B cell (primary cell): ENCODE data around the gene TRABD2A. TPM values are rescaled to one million over a fixed set of nuclear protein-coding genes. Genes with fewer than 3 reads are reported as not detected.

Experiments used
- ATAC-seq: fragments of 200-7000 bp; cut with Tn5 transposase; one replicate; pipeline ENCODE4 v1.10.0; 2021; ENCODE audit warnings: low read depth, mild to moderate bottlenecking, moderate number of reproducible peaks, moderate library complexity
- CTCF ChIA-PET: fragments of 350-600 bp; sonication (Branson Sonifier 250); formaldehyde crosslinking; loops from one replicate; lab custom pipeline; 2021; ENCODE audit warnings: antibody characterized with exemption, inconsistent platforms; lab: Charles Lee
- POLR2A ChIA-PET: fragments of 350-600 bp; sonication (Branson Sonifier 250); formaldehyde crosslinking; loops from one replicate; lab custom pipeline; 2021; ENCODE audit warnings: antibody characterized with exemption; lab: Charles Lee
- DNase-seq: peaks from one replicate; pipeline ENCODE4 v3.0.0; 2013
- H2AFZ ChIP-seq: 2 replicates; pipeline ENCODE4 v1.6.1; 2012; ENCODE audit warnings: mild to moderate bottlenecking, low read depth, low read length; ENCODE audit not compliant: insufficient read depth, poor library complexity, severe bottlenecking
- H3K27ac ChIP-seq, 2 donors: 1 replicate in 1 of 2; 2 replicates in 1 of 2; pipeline ENCODE4 v1.5.1; 2012 to 2013; ENCODE audit warnings: low read length in 2 of 2, mild to moderate bottlenecking in 2 of 2, moderate library complexity in 1 of 2
- H3K27me3 ChIP-seq, 4 experiments: fragments of 200-600 bp in 1 of 4; sonication (generic) in 1 of 4; replicated peaks in 1 of 4; 1 replicate in 2 of 4; 2 replicates in 2 of 4; pipeline versions ENCODE4 v1.6.1 to v1.7.0; 2013 to 2016; ENCODE audit warnings: low read length in 3 of 4, mild to moderate bottlenecking in 2 of 4, mixed read lengths in 1 of 4, moderate library complexity in 1 of 4; ENCODE audit not compliant: insufficient read depth in 4 of 4, control insufficient read depth in 3 of 4; ENCODE audit errors: control extremely low read depth in 1 of 4
- H3K36me3 ChIP-seq, 2 experiments: replicated peaks in 1 of 2; 1 replicate in 1 of 2; 2 replicates in 1 of 2; pipeline versions ENCODE4 v1.6.1 to v1.7.1; 2013; ENCODE audit warnings: low read length in 1 of 2; ENCODE audit not compliant: insufficient read depth in 2 of 2, control insufficient read depth in 1 of 2; ENCODE audit errors: control extremely low read depth in 1 of 2, extremely low read depth in 1 of 2
- H3K4me1 ChIP-seq, 2 donors: fragments of 200-600 bp in 1 of 2; sonication (generic) in 1 of 2; 1 replicate in 1 of 2; 2 replicates in 1 of 2; pipeline versions ENCODE4 v1.5.1 to v1.6.1; 2013 to 2017; ENCODE audit warnings: low read length in 2 of 2; ENCODE audit not compliant: control insufficient read depth in 2 of 2, insufficient read depth in 2 of 2
- H3K4me2 ChIP-seq: replicated peaks from 2 replicates; pipeline ENCODE3; 2012; ENCODE audit warnings: mild to moderate bottlenecking, low read depth, low read length; ENCODE audit not compliant: poor library complexity, severe bottlenecking
- H3K4me3 ChIP-seq, 5 experiments: fragments of 200-600 bp in 1 of 5; sonication (generic) in 1 of 5; 1 replicate in 3 of 5; 2 replicates in 2 of 5; pipeline versions ENCODE4 v1.5.1 to v1.7.0; 2011 to 2016; ENCODE audit warnings: low read length in 4 of 5, mild to moderate bottlenecking in 4 of 5, low read depth in 2 of 5, control low read depth in 1 of 5, moderate library complexity in 1 of 5; ENCODE audit not compliant: insufficient read depth in 1 of 5; ENCODE audit errors: control extremely low read depth in 1 of 5, extremely low read depth in 1 of 5
- H3K79me2 ChIP-seq: fragments of 200-600 bp; sonication (generic); one replicate; pipeline ENCODE4 v1.6.0; 2016; ENCODE audit warnings: low read length; ENCODE audit not compliant: control insufficient read depth, insufficient read depth
- H3K9ac ChIP-seq: fragments of 200-600 bp; sonication (generic); 2 replicates; pipeline ENCODE4 v1.6.1; 2017; ENCODE audit warnings: mild to moderate bottlenecking, low read length, moderate library complexity
- H3K9me3 ChIP-seq, 3 donors: one replicate each; pipeline versions ENCODE4 v1.6.1 to v1.7.1; 2013; ENCODE audit warnings: low read length in 2 of 3; ENCODE audit not compliant: control insufficient read depth in 2 of 3, insufficient read depth in 1 of 3; ENCODE audit errors: control extremely low read depth in 1 of 3
- H4K20me1 ChIP-seq: 2 replicates; pipeline ENCODE4 v1.6.0; 2012; ENCODE audit warnings: mild to moderate bottlenecking, low read length; ENCODE audit not compliant: insufficient read depth, control insufficient read depth, poor library complexity, severe bottlenecking
- H3K27ac Mint-ChIP-seq: one replicate; pipeline ENCODE4 v1.8.0; 2021; ENCODE audit warnings: mixed read lengths
- H3K27me3 Mint-ChIP-seq: one replicate; pipeline ENCODE4 v1.8.0; 2021; ENCODE audit warnings: mixed read lengths
- H3K4me1 Mint-ChIP-seq: one replicate; pipeline ENCODE4 v1.8.0; 2021; ENCODE audit warnings: mixed read lengths
- H3K4me3 Mint-ChIP-seq: one replicate; pipeline ENCODE4 v1.8.0; 2021; ENCODE audit warnings: mixed read lengths
- H3K9me3 Mint-ChIP-seq: one replicate; pipeline ENCODE4 v1.8.0; 2022; ENCODE audit warnings: mixed read lengths; ENCODE audit not compliant: insufficient read depth
- EZH2 ChIP-seq: IDR thresholded peaks from 2 replicates; pipeline ENCODE4 v1.6.1; 2012; ENCODE audit warnings: borderline replicate concordance, low read depth, mild to moderate bottlenecking, moderate library complexity, low read length; ENCODE audit not compliant: insufficient read depth, poor library complexity, severe bottlenecking
- WGBS: methylation state at CpG from one replicate; pipeline ENCODE4 v1.1.5; 2013; ENCODE audit warnings: missing lambda C conversion rate; ENCODE audit not compliant: insufficient coverage; 5-methylcytosine and 5-hydroxymethylcytosine counted together
- intact Hi-C: fragments of 100-400 bp; cut with micrococcal nuclease; formaldehyde crosslinking; loops from one replicate; pipeline ENCODE4 v1.10.0; 2022
- polyA plus RNA-seq: library from polyadenylated mRNA; depleted of rRNA; stranded (reverse); fragments of >200 nt; gene quantifications from 2 replicates; pipeline ENCODE4 v1.2.3, GENCODE V29; 2012
- total RNA-seq, 2 donors: library from RNA; stranded (reverse); fragments of 120-200 nt in 1 of 2; gene quantifications; 1 replicate in 1 of 2; 2 replicates in 1 of 2; pipeline versions ENCODE4 v1.2.3 to v1.2.4, GENCODE V29; 2013 to 2022
- TF ChIP-seq, protein P1 (sequence below): fragments of 200-600 bp; IDR thresholded peaks from one replicate; pipeline ENCODE4 v1.8.0; 2022; ENCODE audit warnings: antibody characterized with exemption, mild to moderate bottlenecking

TRABD2A gene
- total and polyA plus RNA-seq, 2 donors (not counting 1 experiment from before 2014, with no cell fraction given) = 10.1 to 11.3 TPM

DNA sequence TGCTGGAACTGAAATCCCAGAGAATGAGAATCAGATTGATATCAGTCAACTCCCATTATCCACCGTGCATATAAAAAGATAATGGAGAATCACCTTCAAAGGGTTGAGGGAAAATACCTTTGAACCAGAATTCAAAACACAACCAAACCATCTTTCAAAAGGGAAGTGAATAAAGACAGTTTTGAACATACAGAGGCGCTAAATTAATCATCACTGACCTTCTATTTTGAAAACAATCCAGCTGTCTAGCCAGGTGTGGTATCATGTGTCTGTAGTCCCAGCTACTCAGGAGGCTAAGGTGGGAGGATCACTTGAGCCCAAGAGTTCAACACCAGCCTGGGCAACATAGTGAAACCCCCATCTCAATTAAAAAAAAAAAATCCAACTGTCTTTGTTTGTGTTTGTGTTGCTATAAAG is 63.6 kb downstream of the TRABD2A start:
- Mint-ChIP-seq H3K9me3 (no peaks in the 10 kb centered on the region), H3K4me1 (peaks cover 21% of the 10 kb centered on the region), H3K27me3 (no peaks in the 10 kb centered on the region), H3K4me3 (peak overlapping the region; percentile 2), H3K27ac (peak overlapping the region; percentile 2)
- WGBS = no CpG with 5 or more reads among the region's 2 CpGs
- Histone ChIP-seq H2AFZ (no peak overlapping the region), H3K9ac (no peak overlapping the region), H3K4me1 (peaks cover 12 to 18% of the 10 kb centered on the region in 2 donors), H3K27me3 (no peaks in the 10 kb centered on the region), H3K4me3 (no peak overlapping the region), H3K27ac (no peak overlapping the region), H4K20me1 (no peaks in the 10 kb centered on the region), H3K36me3 (no peaks in the 10 kb centered on the region), H3K4me2 (peak overlapping the region; percentile 2), H3K79me2 (no peaks in the 10 kb centered on the region), H3K9me3 (no peaks in the 10 kb centered on the region)
- DNase-seq = peak; percentile 35
- no peak for TF ChIP-seq EZH2
- ChIA-PET POLR2A (interaction anchor here (0.9 kb wide), 1 partner anchor 16 kb away, joined by 3 read pairs; no protein-coding TSS in a partner anchor), CTCF (no interaction called here)
- peak; percentile 64 for ATAC-seq
- intact Hi-C loops = no loop called here

DNA sequence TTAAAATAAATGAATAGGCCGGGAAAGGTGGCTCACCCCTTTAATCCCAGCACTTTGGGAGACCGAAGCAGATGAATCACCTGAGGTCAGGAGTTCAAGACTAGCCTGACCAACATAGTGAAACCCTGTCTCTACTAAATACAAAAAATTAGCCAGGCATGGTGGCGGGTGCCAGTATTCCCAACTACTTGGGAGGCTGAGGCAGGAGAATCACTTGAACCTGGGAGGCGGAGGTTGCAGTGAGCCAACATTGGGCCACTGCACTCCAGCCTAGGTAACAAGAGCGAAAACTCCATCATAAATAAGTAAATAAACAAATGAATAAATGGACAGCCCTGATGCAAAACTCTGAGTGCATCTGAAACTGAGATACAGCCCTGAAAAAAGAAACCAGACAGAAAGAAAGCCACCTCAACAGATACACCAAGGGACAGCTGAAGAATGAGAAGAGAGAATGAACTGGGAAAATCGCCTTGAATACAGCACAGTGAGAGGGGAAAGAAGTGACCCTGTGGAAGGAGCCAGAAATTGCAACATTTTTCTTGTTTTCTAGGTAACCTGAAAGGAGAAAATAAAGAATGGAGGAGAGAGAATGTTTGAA is 64.4 kb downstream of the TRABD2A start:
- Histone ChIP-seq H3K36me3 (no peaks in the 10 kb centered on the region), H3K79me2 (no peaks in the 10 kb centered on the region), H3K4me1 (peaks cover 12 to 18% of the 10 kb centered on the region in 2 donors), H3K4me2 (no peak overlapping the region), H3K4me3 (no peak overlapping the region), H4K20me1 (no peaks in the 10 kb centered on the region), H3K9me3 (peaks cover 0 to 4% (median 0%) of the 10 kb centered on the region in 3 donors), H2AFZ (no peak overlapping the region), H3K27me3 (no peaks in the 10 kb centered on the region), H3K27ac (no peak overlapping the region), H3K9ac (no peak overlapping the region)
- Mint-ChIP-seq H3K4me1 (peaks cover 21% of the 10 kb centered on the region), H3K27me3 (no peaks in the 10 kb centered on the region), H3K4me3 (peak overlapping the region; percentile 47), H3K9me3 (no peaks in the 10 kb centered on the region), H3K27ac (peak overlapping the region; percentile 2)
- ChIA-PET CTCF (interaction anchor here (1.0 kb wide), 1 partner anchor 48 kb away, joined by 3 read pairs; no protein-coding TSS in a partner anchor), POLR2A (no interaction called here)
- DNase-seq (no peak), ATAC-seq (no peak)
- TF ChIP-seq, protein P1, sequence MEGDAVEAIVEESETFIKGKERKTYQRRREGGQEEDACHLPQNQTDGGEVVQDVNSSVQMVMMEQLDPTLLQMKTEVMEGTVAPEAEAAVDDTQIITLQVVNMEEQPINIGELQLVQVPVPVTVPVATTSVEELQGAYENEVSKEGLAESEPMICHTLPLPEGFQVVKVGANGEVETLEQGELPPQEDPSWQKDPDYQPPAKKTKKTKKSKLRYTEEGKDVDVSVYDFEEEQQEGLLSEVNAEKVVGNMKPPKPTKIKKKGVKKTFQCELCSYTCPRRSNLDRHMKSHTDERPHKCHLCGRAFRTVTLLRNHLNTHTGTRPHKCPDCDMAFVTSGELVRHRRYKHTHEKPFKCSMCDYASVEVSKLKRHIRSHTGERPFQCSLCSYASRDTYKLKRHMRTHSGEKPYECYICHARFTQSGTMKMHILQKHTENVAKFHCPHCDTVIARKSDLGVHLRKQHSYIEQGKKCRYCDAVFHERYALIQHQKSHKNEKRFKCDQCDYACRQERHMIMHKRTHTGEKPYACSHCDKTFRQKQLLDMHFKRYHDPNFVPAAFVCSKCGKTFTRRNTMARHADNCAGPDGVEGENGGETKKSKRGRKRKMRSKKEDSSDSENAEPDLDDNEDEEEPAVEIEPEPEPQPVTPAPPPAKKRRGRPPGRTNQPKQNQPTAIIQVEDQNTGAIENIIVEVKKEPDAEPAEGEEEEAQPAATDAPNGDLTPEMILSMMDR = no peak
- TF ChIP-seq EZH2 = no peak
- intact Hi-C loops = no loop called here
- WGBS = 70% methylated on average over 2 of the region's 6 CpGs
